Activated naive CD8-positive, alpha-beta T cell treated with anti-CD3 and anti-CD28 coated beads, Interleukin-2, amount 50 U/mL, for 24 hours (primary cell): Measurements from ENCODE around the gene UPK1A.
A peak's percentile ranks its signal among the peaks of the same experiment; 100 is the strongest.
"Not testable (repeated sequence)": the region's sequence is repeated elsewhere in the genome, so short reads cannot be mapped to it uniquely, and the experiment has no call there.

Source experiments
- ATAC-seq: fragments of 150-1000 bp; cut with Tn5 transposase; one replicate; pipeline ENCODE4 v1.10.0; 2021
- DNase-seq: peaks from one replicate; pipeline ENCODE4 v3.0.0; 2021
- H3K27ac Mint-ChIP-seq: one replicate; pipeline ENCODE4 v1.8.0; 2021; ENCODE audit warnings: mild to moderate bottlenecking, mixed read lengths
- H3K27me3 Mint-ChIP-seq: one replicate; pipeline ENCODE4 v1.8.0; 2021; ENCODE audit warnings: mixed read lengths
- H3K36me3 Mint-ChIP-seq: one replicate; pipeline ENCODE4 v1.8.0; 2021; ENCODE audit warnings: low read depth, mixed read lengths
- H3K4me1 Mint-ChIP-seq: one replicate; pipeline ENCODE4 v1.8.0; 2021; ENCODE audit warnings: mixed read lengths
- H3K4me3 Mint-ChIP-seq: one replicate; pipeline ENCODE4 v1.8.0; 2021; ENCODE audit warnings: mild to moderate bottlenecking, moderate library complexity, mixed read lengths
- H3K9me3 Mint-ChIP-seq: one replicate; pipeline ENCODE4 v1.8.0; 2021; ENCODE audit warnings: mixed read lengths

The UPK1A gene

GRCh38 chr19:35656700-35657099 lies 9.6 kb upstream of the UPK1A start:
- Mint-ChIP-seq H3K4me1 (no peaks in the 10 kb centered on the region), H3K36me3 (peaks cover 49% of the 10 kb centered on the region), H3K9me3 (no peaks in the 10 kb centered on the region), H3K27ac (no peak overlapping the region), H3K4me3 (no peak overlapping the region), H3K27me3 (no peaks in the 10 kb centered on the region)
- DNase-seq (no peak), ATAC-seq (no peak)

GRCh38 chr19:35657904-35658700 lies 8.2 kb upstream of the UPK1A start:
- Mint-ChIP-seq H3K9me3 (no peaks in the 10 kb centered on the region), H3K4me3 (no peak overlapping the region), H3K27me3 (no peaks in the 10 kb centered on the region), H3K36me3 (peaks cover 56% of the 10 kb centered on the region), H3K4me1 (no peaks in the 10 kb centered on the region), H3K27ac (no peak overlapping the region)
- DNase-seq = no peak
- peak; percentile 33 for ATAC-seq

- Mint-ChIP-seq H3K4me3 (no peak overlapping the region), H3K27ac (no peak overlapping the region), H3K4me1 (no peaks in the 10 kb centered on the region), H3K27me3 (no peaks in the 10 kb centered on the region), H3K36me3 (peaks cover 41% of the 10 kb centered on the region), H3K9me3 (no peaks in the 10 kb centered on the region)
- no peak for ATAC-seq
- no peak for DNase-seq
Observed at GRCh38 chr19:35661995-35662340, 4.3 kb upstream of the UPK1A start.

GRCh38 chr19:35663981-35664380 lies 2.3 kb upstream of the UPK1A start:
- no peaks in the 10 kb centered on the region for H3K4me1 Mint-ChIP-seq
- DNase-seq (no peak), ATAC-seq (no peak)
- H3K27me3 Mint-ChIP-seq = no peaks in the 10 kb centered on the region
- H3K9me3 Mint-ChIP-seq = no peaks in the 10 kb centered on the region
- H3K4me3 Mint-ChIP-seq = no peak overlapping the region
- H3K36me3 Mint-ChIP-seq = peaks cover 30% of the 10 kb centered on the region
- no peak overlapping the region for H3K27ac Mint-ChIP-seq

GRCh38 chr19:35665157-35665556 lies 1.2 kb upstream of the UPK1A start:
- no peak for DNase-seq
- no peak for ATAC-seq
- H3K36me3 Mint-ChIP-seq = peaks cover 24% of the 10 kb centered on the region
- no peak overlapping the region for H3K27ac Mint-ChIP-seq
- no peak overlapping the region for H3K4me3 Mint-ChIP-seq
- no peaks in the 10 kb centered on the region for H3K9me3 Mint-ChIP-seq
- no peaks in the 10 kb centered on the region for H3K4me1 Mint-ChIP-seq
- H3K27me3 Mint-ChIP-seq = peaks cover 7% of the 10 kb centered on the region

- Mint-ChIP-seq H3K9me3 (no peaks in the 10 kb centered on the region), H3K27me3 (peaks cover 8% of the 10 kb centered on the region), H3K4me3 (no peak overlapping the region), H3K36me3 (peaks cover 21% of the 10 kb centered on the region), H3K4me1 (no peaks in the 10 kb centered on the region), H3K27ac (no peak overlapping the region)
- ATAC-seq = no peak
- DNase-seq = no peak
Observed at GRCh38 chr19:35665604-35666003, 713 bp upstream of the UPK1A start.

GRCh38 chr19:35669566-35669965 lies 3.2 kb downstream of the UPK1A start:
- Mint-ChIP-seq H3K27ac (no peak overlapping the region), H3K9me3 (no peaks in the 10 kb centered on the region), H3K4me3 (no peak overlapping the region), H3K36me3 (no peaks in the 10 kb centered on the region), H3K27me3 (peaks cover 30% of the 10 kb centered on the region), H3K4me1 (peaks cover 8% of the 10 kb centered on the region)
- DNase-seq (no peak), ATAC-seq (no peak)

GRCh38 chr19:35669974-35670373 lies 3.7 kb downstream of the UPK1A start:
- H3K27ac Mint-ChIP-seq = no peak overlapping the region
- ATAC-seq (no peak), DNase-seq (no peak)
- peaks cover 30% of the 10 kb centered on the region for H3K27me3 Mint-ChIP-seq
- H3K9me3 Mint-ChIP-seq = no peaks in the 10 kb centered on the region
- H3K36me3 Mint-ChIP-seq = no peaks in the 10 kb centered on the region
- peaks cover 8% of the 10 kb centered on the region for H3K4me1 Mint-ChIP-seq
- no peak overlapping the region for H3K4me3 Mint-ChIP-seq

- DNase-seq (no peak), ATAC-seq (no peak)
- no peak overlapping the region for H3K4me3 Mint-ChIP-seq
- no peak overlapping the region for H3K27ac Mint-ChIP-seq
- no peaks in the 10 kb centered on the region for H3K36me3 Mint-ChIP-seq
- no peaks in the 10 kb centered on the region for H3K9me3 Mint-ChIP-seq
- H3K4me1 Mint-ChIP-seq = peaks cover 8% of the 10 kb centered on the region
- peaks cover 31% of the 10 kb centered on the region for H3K27me3 Mint-ChIP-seq
Observed at GRCh38 chr19:35670686-35671085, 4.4 kb downstream of the UPK1A start.

- H3K27ac Mint-ChIP-seq = no peak overlapping the region
- ATAC-seq = no peak
- no peaks in the 10 kb centered on the region for H3K36me3 Mint-ChIP-seq
- H3K4me1 Mint-ChIP-seq = peaks cover 8% of the 10 kb centered on the region
- H3K9me3 Mint-ChIP-seq = no peaks in the 10 kb centered on the region
- DNase-seq = no peak
- peaks cover 34% of the 10 kb centered on the region for H3K27me3 Mint-ChIP-seq
- no peak overlapping the region for H3K4me3 Mint-ChIP-seq
Observed at GRCh38 chr19:35671818-35672217, 5.5 kb downstream of the UPK1A start.

- peaks cover 36% of the 10 kb centered on the region for H3K27me3 Mint-ChIP-seq
- no peaks in the 10 kb centered on the region for H3K9me3 Mint-ChIP-seq
- peaks cover 8% of the 10 kb centered on the region for H3K4me1 Mint-ChIP-seq
- peak; percentile 59 for DNase-seq
- H3K27ac Mint-ChIP-seq = no peak overlapping the region
- H3K36me3 Mint-ChIP-seq = no peaks in the 10 kb centered on the region
- peak overlapping the region; percentile 74 for H3K4me3 Mint-ChIP-seq
- ATAC-seq = peak; percentile 94
Observed at GRCh38 chr19:35673121-35673804, 6.9 kb downstream of the UPK1A start.

- Mint-ChIP-seq H3K4me3 (no peak overlapping the region), H3K27ac (no peak overlapping the region), H3K9me3 (no peaks in the 10 kb centered on the region), H3K4me1 (peaks cover 8% of the 10 kb centered on the region), H3K27me3 (peaks cover 28% of the 10 kb centered on the region), H3K36me3 (no peaks in the 10 kb centered on the region)
- DNase-seq = no peak
- no peak for ATAC-seq
Observed at GRCh38 chr19:35675589-35676140, 9.3 kb downstream of the UPK1A start.

GRCh38 chr19:35689836-35690235 lies 23.5 kb downstream of the UPK1A start:
- no peak overlapping the region for H3K4me3 Mint-ChIP-seq
- ATAC-seq (no peak), DNase-seq (no peak)
- no peak overlapping the region for H3K27ac Mint-ChIP-seq
- no peaks in the 10 kb centered on the region for H3K9me3 Mint-ChIP-seq
- H3K27me3 Mint-ChIP-seq = no peaks in the 10 kb centered on the region
- peaks cover 6% of the 10 kb centered on the region for H3K4me1 Mint-ChIP-seq
- no peaks in the 10 kb centered on the region for H3K36me3 Mint-ChIP-seq

GRCh38 chr19:35691106-35691505 lies 24.8 kb downstream of the UPK1A start:
- not testable (repeated sequence) for ATAC-seq, H3K4me1 Mint-ChIP-seq, H3K27ac Mint-ChIP-seq, H3K4me3 Mint-ChIP-seq, H3K36me3 Mint-ChIP-seq, H3K9me3 Mint-ChIP-seq, DNase-seq, H3K27me3 Mint-ChIP-seq

- no peak overlapping the region for H3K27ac Mint-ChIP-seq
- DNase-seq = no peak
- H3K9me3 Mint-ChIP-seq = no peaks in the 10 kb centered on the region
- no peak for ATAC-seq
- H3K27me3 Mint-ChIP-seq = no peaks in the 10 kb centered on the region
- H3K36me3 Mint-ChIP-seq = no peaks in the 10 kb centered on the region
- H3K4me1 Mint-ChIP-seq = peaks cover 15% of the 10 kb centered on the region
- no peak overlapping the region for H3K4me3 Mint-ChIP-seq
Observed at GRCh38 chr19:35692010-35692409, 25.7 kb downstream of the UPK1A start.
